Measurements from ENCODE around the gene MAML2. TPM values are rescaled to one million over a fixed set of nuclear protein-coding genes. Genes with fewer than 3 reads are reported as not detected.
A peak's percentile ranks its signal among the peaks of the same experiment; 100 is the strongest.

Gene MAML2
- total and polyA plus RNA-seq, 2 of the 13 experiments (the other 11 are each of a cell fraction or from before 2014, with no cell fraction given), result 2.3 to 25.9 TPM

DNA sequence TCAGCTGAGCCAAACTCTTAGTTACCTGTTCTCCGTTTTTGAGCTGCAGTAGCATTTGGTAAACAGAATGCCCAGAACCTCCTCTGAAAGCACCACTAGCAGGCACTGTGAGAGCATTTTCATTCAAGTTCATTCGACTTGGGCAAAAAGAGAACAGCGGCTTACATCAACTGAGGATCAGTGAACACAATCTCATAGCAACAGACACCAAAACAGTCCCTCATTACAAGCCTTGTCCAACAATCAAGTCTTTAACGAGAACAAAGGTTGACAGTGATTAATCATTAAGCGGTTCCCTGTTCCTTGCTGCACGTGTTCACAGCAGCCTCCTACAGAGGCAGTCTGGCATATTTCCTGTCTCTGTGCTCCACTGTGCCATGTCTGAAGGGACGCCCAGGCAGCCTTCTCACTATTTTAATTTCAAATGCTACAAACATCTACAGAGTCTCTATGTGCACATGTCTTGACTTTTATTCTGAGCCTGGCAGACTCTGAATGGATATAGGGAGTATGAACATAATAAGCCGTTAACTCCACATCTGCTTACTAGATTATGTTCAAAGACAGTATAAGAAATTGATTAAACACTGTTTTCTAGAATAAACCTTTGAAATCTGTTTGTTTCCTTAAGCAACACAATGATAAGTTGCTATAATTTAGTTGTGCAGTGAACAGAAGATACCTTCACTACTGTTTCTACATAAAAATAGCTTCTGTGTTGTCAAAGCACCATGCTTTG is 330.7 kb downstream of the MAML2 start (continued):
- peak; percentile 56; the same call in 1 of the 2 replicates for TF ChIP-seq POLR2AphosphoS5 (IDR thresholded peaks at IDR 0.05; ENCODE audit: low read depth, low read length)
- peak; percentile 94; the same call in 1 of the 2 replicates for TF ChIP-seq ZSCAN5A (CRISPR knock-in tag; IDR thresholded peaks at IDR 0.05; ENCODE audit: borderline replicate concordance)
- TF ChIP-seq CHCHD3 (CRISPR knock-in tag; IDR thresholded peaks at IDR 0.05), result no peak
- TF ChIP-seq CEBPG (CRISPR knock-in tag; IDR thresholded peaks at IDR 0.05), result peak; percentile 80
- TF ChIP-seq, protein P1, sequence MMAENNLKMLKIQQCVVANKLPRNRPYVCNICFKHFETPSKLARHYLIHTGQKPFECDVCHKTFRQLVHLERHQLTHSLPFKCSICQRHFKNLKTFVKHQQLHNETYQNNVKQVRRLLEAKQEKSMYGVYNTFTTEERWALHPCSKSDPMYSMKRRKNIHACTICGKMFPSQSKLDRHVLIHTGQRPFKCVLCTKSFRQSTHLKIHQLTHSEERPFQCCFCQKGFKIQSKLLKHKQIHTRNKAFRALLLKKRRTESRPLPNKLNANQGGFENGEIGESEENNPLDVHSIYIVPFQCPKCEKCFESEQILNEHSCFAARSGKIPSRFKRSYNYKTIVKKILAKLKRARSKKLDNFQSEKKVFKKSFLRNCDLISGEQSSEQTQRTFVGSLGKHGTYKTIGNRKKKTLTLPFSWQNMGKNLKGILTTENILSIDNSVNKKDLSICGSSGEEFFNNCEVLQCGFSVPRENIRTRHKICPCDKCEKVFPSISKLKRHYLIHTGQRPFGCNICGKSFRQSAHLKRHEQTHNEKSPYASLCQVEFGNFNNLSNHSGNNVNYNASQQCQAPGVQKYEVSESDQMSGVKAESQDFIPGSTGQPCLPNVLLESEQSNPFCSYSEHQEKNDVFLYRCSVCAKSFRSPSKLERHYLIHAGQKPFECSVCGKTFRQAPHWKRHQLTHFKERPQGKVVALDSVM (CRISPR knock-in tag; IDR thresholded peaks at IDR 0.05), result peak; percentile 81
- peak; percentile 83 for TF ChIP-seq FOXA3 (CRISPR knock-in tag; IDR thresholded peaks at IDR 0.05)
- no peak for TF ChIP-seq ZNF569 (CRISPR knock-in tag; IDR thresholded peaks at IDR 0.05; ENCODE audit: borderline replicate concordance)
- no peak for TF ChIP-seq ATRX (CRISPR knock-in tag; IDR thresholded peaks at IDR 0.05; ENCODE audit: borderline replicate concordance)
- TF ChIP-seq, protein P2, sequence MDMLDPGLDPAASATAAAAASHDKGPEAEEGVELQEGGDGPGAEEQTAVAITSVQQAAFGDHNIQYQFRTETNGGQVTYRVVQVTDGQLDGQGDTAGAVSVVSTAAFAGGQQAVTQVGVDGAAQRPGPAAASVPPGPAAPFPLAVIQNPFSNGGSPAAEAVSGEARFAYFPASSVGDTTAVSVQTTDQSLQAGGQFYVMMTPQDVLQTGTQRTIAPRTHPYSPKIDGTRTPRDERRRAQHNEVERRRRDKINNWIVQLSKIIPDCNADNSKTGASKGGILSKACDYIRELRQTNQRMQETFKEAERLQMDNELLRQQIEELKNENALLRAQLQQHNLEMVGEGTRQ (IDR thresholded peaks at IDR 0.05; ENCODE audit: low read depth, low read length), result peak; percentile 83
- TF ChIP-seq, protein P2 (CRISPR knock-in tag; IDR thresholded peaks at IDR 0.05; ENCODE audit: borderline replicate concordance), result peak; percentile 73; the same call in 1 of the 2 replicates
- no peak for TF ChIP-seq ARHGAP35 (CRISPR knock-in tag; IDR thresholded peaks at IDR 0.05; ENCODE audit: borderline replicate concordance)
- TF ChIP-seq MIER3 (CRISPR knock-in tag; IDR thresholded peaks at IDR 0.05; ENCODE audit: borderline replicate concordance), result peak; percentile 90
- peak; percentile 48; the same call in 1 of the 2 replicates for TF ChIP-seq ARID2 (CRISPR knock-in tag; IDR thresholded peaks at IDR 0.05; ENCODE audit: borderline replicate concordance)
- no peak for TF ChIP-seq CREBL2 (CRISPR knock-in tag; IDR thresholded peaks at IDR 0.05; ENCODE audit: borderline replicate concordance)
- TF ChIP-seq ZFAT (CRISPR knock-in tag; conservative IDR thresholded peaks at IDR 0.05), result no peak
- TF ChIP-seq, protein P3, sequence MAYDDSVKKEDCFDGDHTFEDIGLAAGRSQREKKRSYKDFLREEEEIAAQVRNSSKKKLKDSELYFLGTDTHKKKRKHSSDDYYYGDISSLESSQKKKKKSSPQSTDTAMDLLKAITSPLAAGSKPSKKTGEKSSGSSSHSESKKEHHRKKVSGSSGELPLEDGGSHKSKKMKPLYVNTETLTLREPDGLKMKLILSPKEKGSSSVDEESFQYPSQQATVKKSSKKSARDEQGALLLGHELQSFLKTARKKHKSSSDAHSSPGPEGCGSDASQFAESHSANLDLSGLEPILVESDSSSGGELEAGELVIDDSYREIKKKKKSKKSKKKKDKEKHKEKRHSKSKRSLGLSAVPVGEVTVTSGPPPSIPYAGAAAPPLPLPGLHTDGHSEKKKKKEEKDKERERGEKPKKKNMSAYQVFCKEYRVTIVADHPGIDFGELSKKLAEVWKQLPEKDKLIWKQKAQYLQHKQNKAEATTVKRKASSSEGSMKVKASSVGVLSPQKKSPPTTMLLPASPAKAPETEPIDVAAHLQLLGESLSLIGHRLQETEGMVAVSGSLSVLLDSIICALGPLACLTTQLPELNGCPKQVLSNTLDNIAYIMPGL (CRISPR knock-in tag; IDR thresholded peaks at IDR 0.05; ENCODE audit: borderline replicate concordance in 1 of 2, low read depth in 1 of 2), result peak; percentile 53 to 67
- no peak; the same call in 1 of the 2 replicates for TF ChIP-seq ZFP36L1 (CRISPR knock-in tag; IDR thresholded peaks at IDR 0.05)
- no peak for TF ChIP-seq ZFY (CRISPR knock-in tag; IDR thresholded peaks at IDR 0.05)
- TF ChIP-seq FOXJ3 (CRISPR knock-in tag; IDR thresholded peaks at IDR 0.05; ENCODE audit: borderline replicate concordance), result peak; percentile 97
- 0 out of 2 replicates have a peak, but pooled peaks have one; percentile 32 for TF ChIP-seq ZNF263 (CRISPR knock-in tag; IDR thresholded peaks at IDR 0.05)
